IPS DF 19.7 (cell line): ENCODE results near the gene CFAP77.

Experiments used
- DNase-seq: peaks from one replicate; pipeline ENCODE4 v3.0.0-alpha.2; 2013; ENCODE audit warnings: low read depth, low spot score

The CFAP77 gene

DNA sequence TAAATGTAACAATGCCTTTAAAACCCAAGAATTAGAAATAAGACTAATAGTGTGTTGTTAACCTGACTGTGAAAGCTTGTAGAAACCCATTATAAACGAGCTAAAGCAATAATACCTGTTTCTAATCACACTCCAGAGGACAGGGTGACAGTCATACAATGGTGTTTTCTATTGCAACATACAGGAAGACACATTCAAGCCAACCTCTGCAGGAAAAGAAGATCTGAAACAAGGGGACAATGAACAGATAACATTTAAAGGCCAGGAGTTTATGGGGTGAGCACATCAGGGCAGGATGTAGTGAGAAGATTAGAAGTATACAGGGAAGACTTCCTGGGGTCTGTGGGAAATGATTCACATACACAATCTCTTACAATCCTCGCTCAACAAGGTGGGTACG lies 186.2 kb downstream of the CFAP77 start:
- DNase-seq = no peak

GRCh38 chr9:132597073-132597775 lies 187.2 kb downstream of the CFAP77 start:
- DNase-seq = no peak

GRCh38 chr9:132600326-132600984 lies 190.4 kb downstream of the CFAP77 start:
- no peak for DNase-seq

DNA sequence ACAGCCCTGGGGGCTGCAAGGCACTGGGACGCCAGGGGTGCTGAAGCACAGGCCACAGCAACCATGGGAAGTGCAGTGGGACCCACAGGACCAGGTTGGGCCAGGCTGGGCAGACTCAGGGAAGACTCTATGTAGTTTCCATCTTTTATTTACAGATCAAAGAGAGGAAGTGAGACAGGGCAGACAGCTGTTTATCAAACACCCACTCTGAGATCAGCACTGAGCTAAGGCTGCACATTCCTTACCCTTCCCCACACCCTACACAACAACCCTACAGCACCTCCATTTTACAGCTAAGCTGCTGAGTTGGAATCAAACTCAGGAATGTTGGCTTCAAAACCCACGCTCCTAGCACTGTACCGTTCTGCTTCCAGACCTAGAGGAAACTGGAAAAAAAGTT lies 192.2 kb downstream of the CFAP77 start:
- DNase-seq = no peak

DNA sequence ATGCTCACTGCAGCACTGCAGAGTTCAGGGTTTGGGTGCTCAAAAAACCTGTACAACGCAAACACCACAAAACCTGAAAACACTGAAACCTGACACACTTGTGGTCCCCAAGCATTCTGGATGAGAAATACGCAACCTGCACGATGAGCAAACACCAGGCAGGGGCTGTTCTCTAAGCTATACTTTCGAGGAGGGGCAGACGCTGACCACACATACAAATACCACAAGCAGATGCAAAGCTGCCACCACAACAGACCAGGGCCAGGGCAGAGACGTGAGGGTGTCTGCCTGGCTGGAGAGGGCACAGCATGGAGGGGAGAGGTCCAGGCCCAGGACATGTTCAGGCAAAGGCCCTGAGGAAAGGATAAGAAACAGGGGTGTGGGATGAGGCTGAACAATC lies 195.4 kb downstream of the CFAP77 start:
- no peak for DNase-seq

DNA sequence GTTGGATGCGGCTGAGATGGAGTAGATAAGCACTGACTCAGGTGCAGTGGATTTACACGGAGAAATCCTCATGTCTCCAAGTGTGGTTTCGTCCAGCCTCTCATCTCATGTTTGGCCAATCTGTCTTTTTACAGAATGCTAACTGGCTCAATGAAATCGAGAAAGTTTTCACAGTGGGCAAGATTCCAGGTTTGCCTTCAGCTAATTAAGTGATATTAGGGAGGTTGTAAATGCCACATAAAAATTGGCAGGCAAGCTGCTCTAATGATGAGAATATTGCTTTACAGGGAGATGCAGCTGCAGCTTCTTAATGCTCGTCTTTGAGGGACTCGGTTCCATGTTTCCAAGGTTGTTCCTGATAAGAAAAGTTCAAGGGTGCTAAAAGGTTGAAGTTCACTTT lies 196.1 kb downstream of the CFAP77 start:
- no peak for DNase-seq

GRCh38 chr9:132609184-132609583 lies 199.2 kb downstream of the CFAP77 start:
- DNase-seq = no peak

DNA sequence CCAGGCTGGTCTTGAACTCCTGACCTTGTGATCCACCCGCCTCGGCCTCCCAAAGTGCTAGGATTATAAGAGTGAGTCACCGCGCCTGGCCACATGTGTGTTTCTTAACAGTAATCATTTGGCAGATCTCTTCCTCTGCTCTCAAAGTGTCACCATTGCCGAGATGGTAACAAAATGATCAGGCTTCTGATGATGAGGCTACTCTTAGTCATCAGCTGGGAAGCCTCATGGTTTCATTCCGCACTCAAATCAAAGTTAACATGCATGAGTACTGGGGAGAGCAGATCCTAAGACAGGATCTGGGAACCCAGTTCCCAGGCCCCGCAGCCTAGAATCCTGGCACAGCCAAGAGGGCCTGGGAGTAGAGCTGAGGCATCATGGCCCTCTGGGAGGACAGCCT lies 199.8 kb downstream of the CFAP77 start:
- no peak for DNase-seq

- no peak for DNase-seq
Measured at GRCh38 chr9:132610661-132611060, 200.7 kb downstream of the CFAP77 start.

DNA sequence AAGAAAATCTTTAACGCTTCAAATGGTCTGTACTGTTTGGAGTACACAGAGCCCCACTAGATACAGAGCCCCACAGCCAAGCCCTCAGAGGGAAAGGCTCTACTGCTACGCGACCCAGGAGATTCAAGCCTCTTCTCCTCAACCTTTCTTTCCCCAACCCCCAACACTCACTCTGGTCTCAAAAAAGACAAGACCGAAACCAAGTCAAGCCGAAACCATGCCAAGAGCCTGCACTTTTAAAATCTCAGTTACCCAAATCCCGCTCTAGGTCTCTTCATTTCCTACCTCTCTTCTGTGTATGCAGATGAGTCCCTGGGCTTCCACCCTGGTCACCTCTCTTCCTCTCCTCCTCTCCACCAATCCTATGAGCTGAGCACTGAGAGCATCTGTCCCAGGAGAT lies 204.3 kb downstream of the CFAP77 start:
- no peak for DNase-seq

- DNase-seq = no peak
Measured at GRCh38 chr9:132615774-132616173, 205.8 kb downstream of the CFAP77 start.

DNA sequence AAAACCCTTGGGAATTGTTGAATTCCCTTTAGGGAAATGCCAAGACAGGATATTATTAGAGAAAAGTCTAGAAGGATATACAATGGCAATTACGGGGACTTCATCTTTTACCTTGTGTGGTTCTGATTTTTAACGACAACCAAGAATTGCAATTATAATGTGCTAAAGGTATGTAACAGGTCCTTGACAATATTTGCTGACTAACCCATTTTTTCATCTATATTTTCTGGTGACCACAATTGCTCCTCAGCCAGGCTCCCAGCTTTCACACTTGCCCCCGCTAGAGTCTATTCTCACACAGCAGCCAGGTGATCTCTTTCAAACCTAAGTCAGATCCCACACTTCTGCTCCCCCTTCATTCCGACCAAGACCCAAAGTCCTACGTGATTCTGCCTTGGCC lies 206.7 kb downstream of the CFAP77 start:
- DNase-seq = no peak

DNA sequence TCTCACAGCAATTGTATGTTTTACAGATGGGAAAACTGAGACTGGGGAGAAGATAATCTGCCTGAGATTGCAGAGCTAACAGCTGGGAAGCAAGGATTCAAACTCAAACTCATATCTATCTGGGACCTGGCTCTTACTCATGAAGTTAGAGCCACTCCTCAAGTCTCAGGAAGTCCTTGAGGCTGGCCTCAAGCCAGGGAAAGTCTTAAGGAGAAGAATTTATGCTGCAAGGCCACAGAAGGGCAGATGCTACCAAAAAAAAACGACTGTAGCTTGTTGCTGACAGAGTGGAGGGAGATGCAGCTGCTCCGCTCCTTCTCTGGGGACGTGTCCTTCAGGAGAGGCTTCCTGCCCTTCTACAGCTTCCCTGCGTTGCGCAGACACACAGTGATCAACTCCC lies 212.1 kb downstream of the CFAP77 start:
- no peak for DNase-seq
